Caco-2 (cell line): ENCODE measurements around the gene PROK2. TPM values are rescaled to one million over a fixed set of nuclear protein-coding genes. Genes with fewer than 3 reads are reported as not detected.

Experiments used
- BruUV-seq: library from RNA; stranded (reverse); fragments of 400-500 nt; replicated peaks from 2 replicates; lab custom pipeline; 2021; lab: Mats Ljungman, UMichigan
- CTCF ChIA-PET: fragments of 300-600 bp; sonication (Branson Sonifier 250); formaldehyde crosslinking; loops from one replicate; lab custom pipeline; 2022; ENCODE audit warnings: antibody characterized with exemption; lab: Charles Lee
- POLR2A ChIA-PET: fragments of 300-600 bp; sonication (Branson Sonifier 250); formaldehyde crosslinking; loops from one replicate; lab custom pipeline; 2022; ENCODE audit warnings: antibody characterized with exemption; lab: Charles Lee
- DNase-seq, 2 experiments: peaks; one replicate each; pipeline versions ENCODE4 v3.0.0 to v3.0.0-alpha.2; 2020 to 2022
- H3K27me3 ChIP-seq: replicated peaks from 2 replicates; pipeline ENCODE4 v1.6.0; 2011; ENCODE audit warnings: low read length; ENCODE audit not compliant: control insufficient read depth, insufficient read depth
- H3K36me3 ChIP-seq: 2 replicates; pipeline ENCODE4 v1.5.1; 2011; ENCODE audit warnings: low read length; ENCODE audit not compliant: control insufficient read depth, insufficient read depth
- H3K4me1 ChIP-seq: fragments of 250-450 bp; sonication (Bioruptor Pico); 2 replicates; pipeline ENCODE4 v1.5.1; 2020; ENCODE audit warnings: mild to moderate bottlenecking
- H3K4me3 ChIP-seq: 2 replicates; pipeline ENCODE4 v1.5.1; 2011; ENCODE audit warnings: low read depth, mild to moderate bottlenecking, control low read depth, low read length
- H3K9me3 ChIP-seq: fragments of 250-450 bp; sonication (Bioruptor Pico); 2 replicates; pipeline ENCODE4 v1.5.1; 2020; ENCODE audit warnings: mild to moderate bottlenecking, moderate library complexity
- H3K27ac Mint-ChIP-seq: one replicate; pipeline ENCODE4 v1.8.0; 2022; ENCODE audit warnings: mixed read lengths; ENCODE audit not compliant: unreplicated experiment
- H3K27me3 Mint-ChIP-seq: one replicate; pipeline ENCODE4 v1.8.0; 2022; ENCODE audit warnings: mixed read lengths; ENCODE audit not compliant: insufficient read depth, unreplicated experiment
- H3K36me3 Mint-ChIP-seq: one replicate; pipeline ENCODE4 v1.8.0; 2022; ENCODE audit warnings: mild to moderate bottlenecking, mixed read lengths; ENCODE audit not compliant: insufficient read depth, unreplicated experiment
- H3K4me1 Mint-ChIP-seq: one replicate; pipeline ENCODE4 v1.8.0; 2022; ENCODE audit warnings: low read depth, mixed read lengths; ENCODE audit not compliant: unreplicated experiment
- H3K4me3 Mint-ChIP-seq: one replicate; pipeline ENCODE4 v1.8.0; 2022; ENCODE audit warnings: mild to moderate bottlenecking, moderate library complexity, mixed read lengths; ENCODE audit not compliant: unreplicated experiment
- H3K9me3 Mint-ChIP-seq: one replicate; pipeline ENCODE4 v1.8.0; 2022; ENCODE audit warnings: mixed read lengths; ENCODE audit not compliant: unreplicated experiment
- intact Hi-C: fragments of 100-400 bp; cut with micrococcal nuclease; formaldehyde crosslinking; loops from one replicate; pipeline ENCODE4 v1.10.0; 2022; ENCODE audit not compliant: unreplicated experiment
- total RNA-seq: library from RNA; stranded (reverse); gene quantifications from 2 replicates; pipeline ENCODE4 v1.2.3, GENCODE V29; 2022
- TF ChIP-seq, protein P1 (sequence below), 2 experiments: fragments of 200-600 bp in 1 of 2; IDR thresholded peaks; 1 replicate in 1 of 2; 2 replicates in 1 of 2; pipeline versions ENCODE4 v1.5.1 to v1.8.0; 2011 to 2022; ENCODE audit warnings: antibody characterized with exemption in 1 of 2, control low read depth in 1 of 2, inconsistent platforms in 1 of 2, low read depth in 1 of 2, low read length in 1 of 2, mild to moderate bottlenecking in 1 of 2, moderate library complexity in 1 of 2; ENCODE audit not compliant: insufficient read depth in 1 of 2, severe bottlenecking in 1 of 2, unreplicated experiment in 1 of 2

Gene PROK2
- total RNA-seq, 1 experiment from 2014 or later = not detected

DNA sequence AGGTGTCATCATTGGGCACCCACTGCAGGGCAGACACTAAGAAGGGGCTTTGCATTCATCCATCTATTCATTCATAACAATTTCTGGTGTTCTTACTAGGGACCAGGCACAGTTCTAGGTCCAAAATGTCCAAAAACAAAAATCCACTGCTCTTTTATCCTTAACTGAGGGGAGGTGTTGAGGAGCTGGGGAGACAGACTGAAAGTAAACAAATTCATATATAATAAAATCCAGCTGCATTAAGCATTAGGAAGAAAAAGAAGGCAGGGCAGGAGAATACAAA lies 60.8 kb downstream of the PROK2 start:
- no peaks in the 10 kb centered on the region for H3K36me3 ChIP-seq
- no peaks in the 10 kb centered on the region for H3K4me1 Mint-ChIP-seq
- H3K27me3 ChIP-seq = peaks cover 3% of the 10 kb centered on the region
- peak overlapping the region; percentile 76 for H3K4me3 ChIP-seq
- TF ChIP-seq, protein P1, sequence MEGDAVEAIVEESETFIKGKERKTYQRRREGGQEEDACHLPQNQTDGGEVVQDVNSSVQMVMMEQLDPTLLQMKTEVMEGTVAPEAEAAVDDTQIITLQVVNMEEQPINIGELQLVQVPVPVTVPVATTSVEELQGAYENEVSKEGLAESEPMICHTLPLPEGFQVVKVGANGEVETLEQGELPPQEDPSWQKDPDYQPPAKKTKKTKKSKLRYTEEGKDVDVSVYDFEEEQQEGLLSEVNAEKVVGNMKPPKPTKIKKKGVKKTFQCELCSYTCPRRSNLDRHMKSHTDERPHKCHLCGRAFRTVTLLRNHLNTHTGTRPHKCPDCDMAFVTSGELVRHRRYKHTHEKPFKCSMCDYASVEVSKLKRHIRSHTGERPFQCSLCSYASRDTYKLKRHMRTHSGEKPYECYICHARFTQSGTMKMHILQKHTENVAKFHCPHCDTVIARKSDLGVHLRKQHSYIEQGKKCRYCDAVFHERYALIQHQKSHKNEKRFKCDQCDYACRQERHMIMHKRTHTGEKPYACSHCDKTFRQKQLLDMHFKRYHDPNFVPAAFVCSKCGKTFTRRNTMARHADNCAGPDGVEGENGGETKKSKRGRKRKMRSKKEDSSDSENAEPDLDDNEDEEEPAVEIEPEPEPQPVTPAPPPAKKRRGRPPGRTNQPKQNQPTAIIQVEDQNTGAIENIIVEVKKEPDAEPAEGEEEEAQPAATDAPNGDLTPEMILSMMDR (IDR thresholded peaks at IDR 0.05; ENCODE audit: insufficient read depth in 1 of 2, low read depth in 1 of 2, low read length in 1 of 2, severe bottlenecking in 1 of 2, unreplicated experiment in 1 of 2) = no peak
- ChIA-PET POLR2A (no interaction called here), CTCF (no interaction called here)
- H3K9me3 Mint-ChIP-seq = no peaks in the 10 kb centered on the region
- H3K36me3 Mint-ChIP-seq = no peaks in the 10 kb centered on the region
- intact Hi-C loops = no loop called here
- H3K4me1 ChIP-seq = no peaks in the 10 kb centered on the region
- H3K9me3 ChIP-seq = no peaks in the 10 kb centered on the region
- BruUV-seq = no TSS peak
- H3K27ac Mint-ChIP-seq = no peak overlapping the region
- H3K4me3 Mint-ChIP-seq = peak overlapping the region; percentile 77
- H3K27me3 Mint-ChIP-seq = peaks cover 39% of the 10 kb centered on the region
- no peak for DNase-seq

DNA sequence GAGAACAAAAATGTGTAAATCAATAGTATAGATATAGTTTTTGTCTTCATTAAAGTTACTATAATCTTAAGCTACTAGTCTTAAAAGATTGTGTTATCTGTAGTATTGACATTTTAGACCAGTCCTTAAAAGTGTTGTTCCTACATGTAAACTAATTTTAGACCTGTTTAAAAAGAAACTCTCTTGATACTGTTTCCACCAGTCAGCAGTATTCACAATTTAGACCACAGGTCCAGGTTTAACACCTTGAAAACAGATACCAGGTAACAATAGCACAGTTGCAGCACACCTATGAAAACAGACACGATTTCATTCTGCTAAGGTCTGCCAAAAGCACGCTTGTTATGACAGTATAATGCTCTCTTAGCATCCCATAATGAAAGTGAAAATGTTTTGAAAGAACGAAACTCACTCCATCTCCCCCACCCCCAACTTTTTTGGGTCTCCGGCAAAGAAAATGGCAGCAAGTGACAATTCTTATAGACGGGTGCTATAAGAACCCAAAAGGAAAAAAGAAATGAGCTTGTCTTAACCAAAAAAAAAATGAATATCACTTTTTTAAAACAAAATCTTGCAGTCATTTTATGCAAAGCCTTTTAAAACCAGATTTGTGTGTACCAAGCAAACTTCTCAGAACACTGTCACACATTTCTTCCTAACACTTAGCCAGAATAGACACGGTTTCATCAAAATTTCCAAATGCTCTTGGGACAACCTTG lies 61.3 kb downstream of the PROK2 start:
- H3K4me3 Mint-ChIP-seq = peak overlapping the region; percentile 77
- no peaks in the 10 kb centered on the region for H3K9me3 Mint-ChIP-seq
- DNase-seq = no peak
- TF ChIP-seq, protein P1 (IDR thresholded peaks at IDR 0.05; ENCODE audit: insufficient read depth in 1 of 2, low read depth in 1 of 2, low read length in 1 of 2, severe bottlenecking in 1 of 2, unreplicated experiment in 1 of 2) = no peak
- no TSS peak for BruUV-seq
- Histone ChIP-seq H3K4me3 (no peak overlapping the region), H3K9me3 (no peaks in the 10 kb centered on the region), H3K36me3 (no peaks in the 10 kb centered on the region), H3K4me1 (no peaks in the 10 kb centered on the region), H3K27me3 (peaks cover 3% of the 10 kb centered on the region)
- no peaks in the 10 kb centered on the region for H3K36me3 Mint-ChIP-seq
- intact Hi-C loops = no loop called here
- no peak overlapping the region for H3K27ac Mint-ChIP-seq
- H3K27me3 Mint-ChIP-seq = peaks cover 40% of the 10 kb centered on the region
- ChIA-PET POLR2A (no interaction called here), CTCF (no interaction called here)
- no peaks in the 10 kb centered on the region for H3K4me1 Mint-ChIP-seq

DNA sequence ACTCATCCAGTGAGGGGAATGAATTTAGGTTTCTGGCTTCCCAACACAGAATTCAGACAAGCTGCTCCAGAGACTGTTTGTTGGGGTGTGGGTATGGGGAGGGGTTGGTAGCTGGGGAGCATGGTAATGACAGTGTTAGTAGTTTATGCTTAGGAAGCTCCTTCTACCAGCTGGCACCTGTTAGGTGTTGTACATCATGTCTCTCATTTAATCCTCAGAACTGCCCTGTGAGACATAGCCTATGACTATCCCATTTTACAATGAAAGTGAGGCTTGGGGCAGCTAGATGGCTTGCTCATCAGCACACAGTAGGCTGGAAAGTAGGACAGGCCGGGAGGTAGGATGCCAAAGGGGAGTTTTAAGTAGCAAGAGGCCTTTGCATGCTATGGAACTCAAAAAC lies 62.3 kb downstream of the PROK2 start:
- ChIA-PET CTCF (no interaction called here), POLR2A (no interaction called here)
- Histone ChIP-seq H3K4me1 (no peaks in the 10 kb centered on the region), H3K27me3 (peaks cover 2% of the 10 kb centered on the region), H3K4me3 (no peak overlapping the region), H3K9me3 (no peaks in the 10 kb centered on the region), H3K36me3 (no peaks in the 10 kb centered on the region)
- no peak for DNase-seq
- Mint-ChIP-seq H3K9me3 (no peaks in the 10 kb centered on the region), H3K27me3 (peaks cover 38% of the 10 kb centered on the region), H3K4me1 (no peaks in the 10 kb centered on the region), H3K4me3 (no peak overlapping the region), H3K36me3 (no peaks in the 10 kb centered on the region), H3K27ac (no peak overlapping the region)
- TF ChIP-seq, protein P1 (IDR thresholded peaks at IDR 0.05; ENCODE audit: insufficient read depth in 1 of 2, low read depth in 1 of 2, low read length in 1 of 2, severe bottlenecking in 1 of 2, unreplicated experiment in 1 of 2) = no peak
- no TSS peak for BruUV-seq
- intact Hi-C loops = no loop called here

Other genes starting within 250 kb of the PROK2 start
- 131 and 155 TPM in 2 replicates for gene FOXP1, start 201.4 kb downstream of the PROK2 start, total RNA-seq
- gene EIF4E3, start 59.7 kb downstream of the PROK2 start, total RNA-seq = 1.2 and 1.7 TPM in 2 replicates
- 0.32 and 0.39 TPM in 2 replicates for gene GPR27, start 31.3 kb downstream of the PROK2 start, total RNA-seq